HEK293T (cell line): ENCODE measurements around the gene TUBA3E.
"Not testable (repeated sequence)": the region's sequence is repeated elsewhere in the genome, so short reads cannot be mapped to it uniquely, and the experiment has no call there.

Source experiments
- CTCF ChIA-PET: fragments of 350-600 bp; formaldehyde crosslinking; extraction: SDS; loops from one replicate; lab custom pipeline; 2021; ENCODE audit warnings: antibody characterized with exemption, inconsistent platforms; lab: Yijun Ruan, JAX
- POLR2A ChIA-PET: fragments of 350-600 bp; formaldehyde crosslinking; extraction: SDS; loops from one replicate; lab custom pipeline; 2020; ENCODE audit warnings: antibody characterized with exemption, inconsistent platforms; lab: Yijun Ruan, JAX
- DNase-seq: peaks from one replicate; pipeline ENCODE4 v3.0.0; 2012; ENCODE audit warnings: mixed read lengths; ENCODE audit errors: extremely low spot score
- ARNT ChIP-seq: fragments of 450-650 bp; IDR thresholded peaks from 2 replicates; pipeline ENCODE4 v1.6.1; 2017; ENCODE audit warnings: mild to moderate bottlenecking
- BHLHE40 ChIP-seq: fragments of 450-650 bp; IDR thresholded peaks from 2 replicates; pipeline ENCODE4 v1.6.1; 2016; ENCODE audit warnings: mild to moderate bottlenecking, moderate library complexity, borderline replicate concordance
- CTBP1 ChIP-seq: fragments of 450-650 bp; IDR thresholded peaks from 2 replicates; pipeline ENCODE4 v1.6.1; 2016; ENCODE audit warnings: borderline replicate concordance
- ELF4 ChIP-seq: fragments of 450-650 bp; IDR thresholded peaks from 2 replicates; pipeline ENCODE4 v1.6.1; 2017; ENCODE audit warnings: antibody characterized with exemption
- FOXA1 ChIP-seq: fragments of 450-650 bp; IDR thresholded peaks from 2 replicates; pipeline ENCODE4 v1.6.1; 2016; ENCODE audit warnings: mild to moderate bottlenecking
- FOXK2 ChIP-seq: fragments of 450-650 bp; IDR thresholded peaks from 2 replicates; pipeline ENCODE4 v1.6.1; 2016; ENCODE audit warnings: mild to moderate bottlenecking
- FOXM1 ChIP-seq: fragments of 450-650 bp; IDR thresholded peaks from 2 replicates; pipeline ENCODE4 v1.6.1; 2017; ENCODE audit warnings: mild to moderate bottlenecking, borderline replicate concordance
- HDGF ChIP-seq: fragments of 450-650 bp; IDR thresholded peaks from 2 replicates; pipeline ENCODE4 v1.6.1; 2017; ENCODE audit warnings: antibody characterized with exemption, borderline replicate concordance
- L3MBTL2 ChIP-seq: fragments of 450-650 bp; conservative IDR thresholded peaks from 2 replicates; pipeline ENCODE4 v1.6.1; 2016; ENCODE audit warnings: mild to moderate bottlenecking
- LEF1 ChIP-seq: fragments of 450-650 bp; IDR thresholded peaks from 2 replicates; pipeline ENCODE4 v1.6.1; 2017; ENCODE audit warnings: mild to moderate bottlenecking, borderline replicate concordance
- NFRKB ChIP-seq: fragments of 450-650 bp; IDR thresholded peaks from 2 replicates; pipeline ENCODE4 v1.6.1; 2016; ENCODE audit warnings: mild to moderate bottlenecking, moderate library complexity
- SP1 ChIP-seq: fragments of 450-650 bp; IDR thresholded peaks from 2 replicates; pipeline ENCODE4 v1.6.1; 2017
- SUZ12 ChIP-seq: fragments of 450-650 bp; IDR thresholded peaks from 2 replicates; pipeline ENCODE4 v1.6.1; 2016; ENCODE audit warnings: mild to moderate bottlenecking
- TARDBP ChIP-seq: fragments of 450-650 bp; IDR thresholded peaks from 2 replicates; pipeline ENCODE4 v1.6.1; 2016
- ZNF384 ChIP-seq: fragments of 450-650 bp; IDR thresholded peaks from 2 replicates; pipeline ENCODE4 v1.6.1; 2016
- TF ChIP-seq, protein P1 (sequence below): fragments of 450-650 bp; IDR thresholded peaks from 2 replicates; pipeline ENCODE4 v1.6.1; 2016

TUBA3E gene

DNA sequence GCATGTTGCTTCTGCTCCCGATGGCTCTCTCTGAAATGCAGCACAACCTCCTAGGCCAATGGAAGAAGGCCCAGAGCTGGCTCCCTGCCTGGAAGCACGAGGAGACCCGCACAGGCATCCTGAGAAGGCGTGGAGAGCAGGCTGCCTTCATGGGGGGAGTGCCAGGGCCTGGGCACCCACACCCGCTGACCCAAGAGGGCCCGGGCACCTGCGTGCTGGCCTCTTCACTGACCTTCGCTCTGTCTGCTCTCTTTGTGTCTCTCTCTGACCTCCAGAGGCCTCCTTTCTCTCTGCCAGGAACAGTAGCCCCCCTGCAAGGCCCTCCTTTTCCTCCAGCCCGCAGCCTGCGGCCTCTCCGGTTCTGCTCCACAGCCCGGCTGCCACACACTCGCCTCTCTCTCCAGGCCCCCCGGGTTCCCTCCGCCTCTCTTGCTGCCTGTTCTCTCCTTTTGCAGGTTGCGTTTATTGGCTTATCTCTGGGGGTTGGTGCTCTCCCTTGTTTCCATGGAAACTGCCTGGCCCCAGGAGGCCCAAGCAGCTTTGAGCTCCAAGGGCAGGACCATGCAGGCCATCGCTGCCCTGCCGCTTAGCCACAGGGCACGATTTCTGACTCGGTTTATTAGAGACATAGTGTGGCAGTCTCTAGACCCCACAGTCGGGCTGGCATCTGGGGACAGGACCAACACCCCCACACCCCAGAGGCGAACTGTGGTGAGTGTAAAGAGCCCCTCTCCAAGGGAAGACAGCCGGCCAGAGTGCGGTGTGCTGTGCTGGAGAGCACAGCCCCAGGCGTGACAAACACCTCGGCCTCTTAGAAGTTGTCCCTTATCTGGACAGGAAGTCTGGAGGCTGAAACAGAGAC, 14.5 kb downstream of the TUBA3E start:
- TF ChIP-seq FOXA1, result no peak
- TF ChIP-seq SP1, result no peak
- TF ChIP-seq SUZ12, result no peak
- TF ChIP-seq ZNF384, result no peak
- no peak for TF ChIP-seq NFRKB
- TF ChIP-seq CTBP1, result no peak
- TF ChIP-seq L3MBTL2, result no peak
- TF ChIP-seq FOXM1, result no peak
- TF ChIP-seq, protein P1, sequence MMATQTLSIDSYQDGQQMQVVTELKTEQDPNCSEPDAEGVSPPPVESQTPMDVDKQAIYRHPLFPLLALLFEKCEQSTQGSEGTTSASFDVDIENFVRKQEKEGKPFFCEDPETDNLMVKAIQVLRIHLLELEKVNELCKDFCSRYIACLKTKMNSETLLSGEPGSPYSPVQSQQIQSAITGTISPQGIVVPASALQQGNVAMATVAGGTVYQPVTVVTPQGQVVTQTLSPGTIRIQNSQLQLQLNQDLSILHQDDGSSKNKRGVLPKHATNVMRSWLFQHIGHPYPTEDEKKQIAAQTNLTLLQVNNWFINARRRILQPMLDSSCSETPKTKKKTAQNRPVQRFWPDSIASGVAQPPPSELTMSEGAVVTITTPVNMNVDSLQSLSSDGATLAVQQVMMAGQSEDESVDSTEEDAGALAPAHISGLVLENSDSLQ, result no peak
- no peak for TF ChIP-seq HDGF
- TF ChIP-seq BHLHE40, result no peak
- no peak for TF ChIP-seq TARDBP
- no peak for TF ChIP-seq FOXK2
- TF ChIP-seq ELF4, result no peak
- no peak for TF ChIP-seq ARNT
- TF ChIP-seq LEF1, result no peak
- ChIA-PET CTCF (no interaction called here), POLR2A (no interaction called here)
- DNase-seq, result no peak

DNA sequence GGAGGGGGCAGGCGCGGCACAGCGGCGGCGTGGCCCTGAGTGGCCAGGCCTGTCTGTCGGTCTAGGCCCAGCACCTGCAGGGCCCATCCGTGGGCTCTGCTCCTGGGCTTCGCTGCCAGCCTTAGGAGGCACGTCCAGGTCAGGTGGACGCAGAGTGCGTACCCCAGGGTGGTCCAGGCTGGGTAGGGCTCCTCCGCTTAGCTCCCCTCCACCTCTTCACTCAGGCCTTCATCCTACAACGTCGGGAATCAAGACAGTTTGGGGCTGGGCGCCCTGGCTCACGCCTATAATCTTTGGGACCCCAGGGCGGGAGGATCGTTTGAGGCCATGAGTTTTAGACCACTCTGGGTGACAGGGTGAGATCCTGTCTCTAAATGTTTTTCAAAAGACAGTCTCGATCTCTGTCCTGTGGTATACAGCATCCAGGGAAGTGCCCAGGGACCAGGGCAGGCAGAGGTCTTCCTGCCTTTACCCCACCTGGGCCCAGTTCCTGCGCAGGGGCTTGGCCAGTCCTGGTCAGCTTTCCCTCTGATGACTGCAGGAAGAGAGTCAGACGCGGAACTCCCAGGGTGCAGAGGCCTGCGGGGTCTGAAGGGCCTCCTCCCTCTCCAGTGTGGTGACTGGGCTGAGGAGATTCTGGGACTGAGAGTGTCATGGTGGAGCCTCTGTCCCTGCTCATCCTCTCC, 15.3 kb downstream of the TUBA3E start:
- CTCF ChIA-PET, result interaction anchor here (1.5 kb wide), 1 partner anchor 150 kb away, joined by 4 read pairs; no protein-coding TSS in a partner anchor
- DNase-seq, POLR2A ChIA-PET: not testable (repeated sequence)

DNA sequence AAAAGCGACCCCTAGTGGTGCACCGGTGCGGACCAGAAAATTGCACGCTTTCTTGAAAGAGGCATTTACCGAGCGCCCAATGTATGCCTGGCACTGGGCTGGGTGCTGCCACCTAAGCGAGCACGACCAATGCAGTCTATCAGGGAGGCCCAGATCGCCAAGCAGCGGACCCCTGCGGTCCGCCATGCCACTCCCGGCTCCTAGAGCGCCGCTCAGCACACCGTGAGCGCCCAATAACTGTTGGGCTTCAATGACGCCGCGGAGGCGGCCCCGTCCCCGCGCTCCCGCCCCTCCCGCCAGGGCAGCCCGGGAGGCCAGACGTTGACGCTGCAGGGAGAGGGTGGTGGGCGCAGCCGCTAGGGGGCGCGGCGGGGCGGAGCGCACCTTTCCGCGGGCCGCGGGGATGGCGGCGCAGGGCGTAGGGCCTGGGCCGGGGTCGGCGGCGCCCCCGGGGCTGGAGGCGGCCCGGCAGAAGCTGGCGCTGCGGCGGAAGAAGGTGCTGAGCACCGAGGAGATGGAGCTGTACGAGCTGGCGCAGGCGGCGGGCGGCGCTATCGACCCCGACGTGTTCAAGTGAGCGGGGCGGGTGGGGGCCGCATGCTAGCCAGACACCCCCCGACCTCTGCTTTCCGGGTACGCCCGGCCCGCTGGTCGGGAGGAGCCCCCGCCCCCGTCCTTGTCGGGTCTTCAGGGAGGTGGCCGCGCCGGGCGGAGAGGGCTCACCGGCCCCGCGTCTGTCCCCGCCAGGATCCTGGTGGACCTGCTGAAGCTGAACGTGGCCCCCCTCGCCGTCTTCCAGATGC, 16.2 kb downstream of the TUBA3E start, which contains the start of gene MZT2B:
MZT2B (plus strand) TSS at position 383 of the 803 bp plus-strand sequence; CDS start at position 404, 21 bp downstream.
- POLR2A ChIA-PET, result interaction anchor here (0.7 to 2.5 kb wide), 6 partner anchors 31 to 302 kb away, joined by 3 to 17 read pairs (median 3); partner anchors contain the start of gene IMP4
- peak; percentile 86 for DNase-seq

DNA sequence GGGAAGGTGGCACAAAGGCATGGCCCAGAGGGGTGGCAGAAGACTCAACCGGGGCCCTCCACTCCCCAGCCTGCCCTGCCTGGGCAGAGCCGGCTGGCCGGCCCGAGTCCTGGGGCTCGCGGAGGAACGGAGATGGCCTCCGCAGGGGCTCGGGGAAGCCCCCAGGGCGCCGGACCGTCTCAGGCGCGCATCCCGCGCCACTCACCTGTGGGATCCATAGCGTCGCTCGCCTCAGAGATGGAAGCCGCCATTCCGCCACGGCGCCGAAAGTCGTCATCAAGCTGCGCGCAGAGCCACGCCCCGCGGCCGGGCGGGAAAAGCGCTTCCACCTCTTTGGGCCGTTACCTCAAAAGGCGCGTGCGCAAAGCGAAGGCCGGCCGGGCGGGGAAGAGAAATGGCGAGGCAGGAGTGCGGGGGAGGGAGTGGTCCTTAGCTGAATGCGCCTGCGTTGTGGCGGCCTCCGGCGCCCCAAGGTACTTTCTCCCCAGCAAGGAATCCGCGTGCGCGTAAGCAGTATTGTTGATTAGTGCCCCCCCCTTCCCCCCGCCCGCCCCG, 16.8 kb downstream of the TUBA3E start, which contains the start of gene SMPD4:
SMPD4 (minus strand) TSS at position 278 of the 555 bp plus-strand sequence. CDS start 5,010 bp downstream, outside the sequence.
- ChIA-PET CTCF (interaction anchor here (0.8 to 1.5 kb wide), 2 partner anchors 150 to 151 kb away, joined by 3 to 4 read pairs; no protein-coding TSS in a partner anchor), POLR2A (interaction anchor here (0.7 to 2.5 kb wide), 7 partner anchors 31 to 302 kb away, joined by 3 to 17 read pairs (median 3); partner anchors contain the start of gene IMP4)
- TF ChIP-seq L3MBTL2, result peak; percentile 88
- no peak for TF ChIP-seq ZNF384
- DNase-seq, result peak; percentile 85

More for the DNA sequence above, 16.2 kb downstream of the TUBA3E start, which contains the start of gene MZT2B:
- CTCF ChIA-PET, result interaction anchor here (0.8 to 1.5 kb wide), 2 partner anchors 149 to 151 kb away, joined by 3 to 4 read pairs; no protein-coding TSS in a partner anchor
- TF ChIP-seq L3MBTL2, result 0 out of 2 replicates have a peak, but pooled peaks have one; percentile 20

DNA sequence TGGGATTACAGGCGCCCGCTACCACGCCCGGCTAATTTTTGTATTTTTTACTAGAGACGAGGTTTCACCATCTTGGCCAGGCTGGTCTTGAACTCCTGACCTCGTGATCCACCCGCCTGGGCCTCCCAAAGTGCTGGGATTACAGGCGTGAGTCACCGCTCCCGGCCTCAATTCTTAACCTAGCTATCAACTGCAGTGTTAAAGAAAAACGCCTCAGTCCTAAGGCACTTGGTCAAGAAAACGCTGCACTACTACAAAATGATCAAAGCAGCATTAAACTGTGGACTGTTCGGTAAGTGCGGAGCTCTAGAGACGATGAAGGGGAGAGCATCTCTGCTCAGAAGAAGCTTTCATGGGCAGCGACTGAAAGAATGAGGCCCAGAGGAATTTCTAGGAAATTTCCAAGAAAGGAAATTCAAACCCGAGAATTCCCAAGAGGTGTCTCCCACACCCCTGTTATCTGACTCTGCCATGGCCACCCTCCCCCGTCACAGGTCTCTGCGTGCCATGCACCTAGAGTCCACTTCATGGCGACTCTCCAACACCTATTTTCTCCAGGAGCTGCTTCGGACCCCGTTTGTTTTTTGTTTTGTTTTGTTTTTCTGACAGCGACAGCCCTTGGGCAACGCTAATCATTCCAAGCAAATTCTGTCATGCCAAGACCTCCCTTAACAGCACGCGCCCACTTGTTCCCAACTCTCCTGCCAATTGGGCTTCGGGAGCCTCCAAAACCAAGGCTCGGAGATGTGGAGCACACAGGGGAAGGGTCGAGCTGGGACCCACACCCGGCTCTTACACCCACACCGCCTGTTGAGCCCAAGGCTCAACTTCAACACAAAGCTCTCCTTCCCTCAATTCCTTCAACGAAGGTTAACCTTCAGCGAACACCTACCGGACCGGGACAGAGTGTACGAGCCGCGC, 17.6 kb downstream of the TUBA3E start:
- DNase-seq, result not testable (repeated sequence)
- POLR2A ChIA-PET, result interaction anchor here (0.8 to 2.5 kb wide), 6 partner anchors 135 to 301 kb away, joined by 3 to 17 read pairs (median 3); partner anchors contain the start of gene IMP4

DNA sequence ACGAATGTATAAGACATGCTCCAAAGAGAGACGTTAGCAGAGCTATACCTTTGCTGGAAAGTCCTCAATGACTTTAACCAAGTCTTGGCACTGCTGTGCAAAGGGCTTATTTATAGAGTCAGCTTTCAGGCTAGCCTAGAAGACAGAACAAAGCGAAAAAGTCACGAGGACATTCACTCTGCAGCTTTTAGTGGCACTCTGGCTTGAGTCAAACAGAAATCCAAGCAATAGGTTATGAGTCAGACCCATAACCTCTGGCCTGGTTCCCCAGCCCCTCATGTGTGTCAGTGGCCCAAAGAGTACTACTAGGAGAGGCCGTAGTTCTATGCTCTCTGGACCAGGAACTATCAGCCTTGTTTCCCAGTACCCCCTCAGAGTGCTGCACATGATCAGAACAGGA, 23.4 kb downstream of the TUBA3E start:
- POLR2A ChIA-PET, CTCF ChIA-PET, DNase-seq: not testable (repeated sequence)

More for the DNA sequence above, 17.6 kb downstream of the TUBA3E start:
- CTCF ChIA-PET, result interaction anchor here (0.6 to 0.8 kb wide), 2 partner anchors 150 to 272 kb away, joined by 3 to 4 read pairs; no protein-coding TSS in a partner anchor
